K562 (cell line): Measurements from ENCODE around the gene PHF19. TPM values are rescaled to one million over a fixed set of nuclear protein-coding genes. Genes with fewer than 3 reads are reported as not detected.
A peak's percentile ranks its signal among the peaks of the same experiment; 100 is the strongest.

ENCODE experiments used
- ATAC-seq: fragments of 200-7000 bp; cut with Tn5 transposase; 3 replicates; pipeline ENCODE4 v1.9.1; 2020; ENCODE audit warnings: moderate library complexity
- BruUV-seq: library from RNA; stranded (reverse); fragments of 400-500 nt; replicated peaks from 2 replicates; lab custom pipeline; 2021; lab: Mats Ljungman, UMichigan
- CTCF ChIA-PET: fragments of 300-600 bp; formaldehyde crosslinking; extraction: SDS; loops from one replicate; lab custom pipeline; 2021; ENCODE audit warnings: low intra/inter-chr PET ratio; lab: Yijun Ruan, JAX
- POLR2A ChIA-PET: fragments of 300-600, 350-650 bp; sonication (Branson Sonifier 250); formaldehyde crosslinking; extraction: SDS; loops from one replicate; lab custom pipeline; 2021; ENCODE audit warnings: antibody characterized with exemption, inconsistent platforms; lab: Yijun Ruan, JAX
- DNase-seq, 4 experiments: peaks; one replicate each; pipeline versions ENCODE4 v3.0.0 to v3.0.0-alpha.2; 2011 to 2018; ENCODE audit warnings: low spot score in 3 of 4, mixed read lengths in 3 of 4; ENCODE audit errors: extremely low read depth in 1 of 4
- FAIRE-seq: peaks from 2 replicates; lab custom pipeline; 2011; peaks lifted over from hg19 to GRCh38; lab: Jason Lieb, UNC
- H2AFZ ChIP-seq: 2 replicates; pipeline ENCODE4 v1.6.0; 2011; ENCODE audit warnings: low read depth, low read length, control low read depth, inconsistent platforms
- H3K27ac ChIP-seq: fragments of 200-600 bp; 3 replicates; pipeline ENCODE4 v1.8.0; 2011; ENCODE audit warnings: low read depth, mild to moderate bottlenecking, control low read depth, inconsistent platforms, low read length, moderate library complexity, mixed read lengths; ENCODE audit errors: extremely low read depth
- H3K27me3 ChIP-seq, 2 experiments: fragments of 300-600 bp in 1 of 2; 2 replicates in 1 of 2; 3 replicates in 1 of 2; pipeline versions ENCODE4 v1.6.0 to v1.8.0; 2011; ENCODE audit warnings: inconsistent platforms in 2 of 2, low read length in 2 of 2, mild to moderate bottlenecking in 1 of 2, mixed read lengths in 1 of 2, moderate library complexity in 1 of 2; ENCODE audit not compliant: control insufficient read depth in 2 of 2, insufficient read depth in 2 of 2
- H3K36me3 ChIP-seq: fragments of 300-600 bp; 3 replicates; pipeline ENCODE4 v1.8.0; 2011; ENCODE audit warnings: mild to moderate bottlenecking, low read length, inconsistent platforms; ENCODE audit not compliant: control insufficient read depth, insufficient read depth
- H3K4me1 ChIP-seq, 2 experiments: fragments of 200-600 bp in 1 of 2; replicated peaks in 1 of 2; 2 replicates in 1 of 2; 3 replicates in 1 of 2; pipeline versions ENCODE4 v1.5.1 to v1.8.0; 2011; ENCODE audit warnings: inconsistent platforms in 2 of 2, low read length in 2 of 2, mild to moderate bottlenecking in 1 of 2, mixed read lengths in 1 of 2, moderate library complexity in 1 of 2; ENCODE audit not compliant: control insufficient read depth in 2 of 2, insufficient read depth in 2 of 2
- H3K4me2 ChIP-seq: 2 replicates; pipeline ENCODE4 v1.6.1; 2011; ENCODE audit warnings: low read length, control low read depth, inconsistent platforms, mixed read lengths; ENCODE audit not compliant: insufficient read depth
- H3K4me3 ChIP-seq: fragments of 200-600 bp; sonication (generic), shearing (Covaris generic); 2 replicates; pipeline ENCODE4 v1.5.1; 2016; ENCODE audit warnings: control low read depth, inconsistent platforms
- H3K79me2 ChIP-seq: fragments of 200-600 bp; 3 replicates; pipeline ENCODE4 v1.8.0; 2011; ENCODE audit warnings: low read length, inconsistent platforms; ENCODE audit not compliant: control insufficient read depth, insufficient read depth
- H3K9ac ChIP-seq, 2 experiments: 2 replicates each; pipeline versions ENCODE4 v1.6.0 to v1.6.1; 2011; ENCODE audit warnings: low read depth in 2 of 2, low read length in 2 of 2, control low read depth in 1 of 2, inconsistent platforms in 1 of 2, mild to moderate bottlenecking in 1 of 2, mixed read lengths in 1 of 2; ENCODE audit not compliant: insufficient read depth in 1 of 2
- H3K9me1 ChIP-seq: one replicate; pipeline ENCODE4 v1.6.0; 2011; ENCODE audit warnings: inconsistent platforms, mild to moderate bottlenecking, low read length, moderate library complexity; ENCODE audit not compliant: control insufficient read depth, insufficient read depth
- H3K9me3 ChIP-seq: replicated peaks from 2 replicates; pipeline ENCODE4 v1.5.1; 2011; ENCODE audit warnings: low read depth, low read length, inconsistent platforms; ENCODE audit not compliant: control insufficient read depth, insufficient read depth
- H4K20me1 ChIP-seq: replicated peaks from 2 replicates; pipeline ENCODE4 v1.6.1; 2011; ENCODE audit warnings: low read length, inconsistent platforms, mixed read lengths; ENCODE audit not compliant: control insufficient read depth, insufficient read depth
- ATF3 ChIP-seq, 2 experiments: fragments of 450-650 bp in 1 of 2; sonication (generic) in 1 of 2; formaldehyde crosslinking in 1 of 2; IDR thresholded peaks in 1 of 2; conservative IDR thresholded peaks in 1 of 2; 2 replicates each; pipeline versions ENCODE4 v1.6.1 to v1.8.1; 2016 to 2023; ENCODE audit warnings: mild to moderate bottlenecking in 2 of 2, moderate library complexity in 2 of 2, inconsistent platforms in 1 of 2, missing genetic modification reagents in 1 of 2
- CHD4 ChIP-seq: fragments of 200-600 bp; sonication (generic); IDR thresholded peaks from 3 replicates; pipeline ENCODE4 v1.6.1; 2012; ENCODE audit warnings: low read depth, mild to moderate bottlenecking, mixed read lengths, low read length, inconsistent platforms; ENCODE audit not compliant: insufficient read depth, insufficient replicate concordance, poor library complexity, severe bottlenecking
- MLX ChIP-seq, 2 experiments: fragments of 450-650 bp in 1 of 2; sonication (generic) in 1 of 2; formaldehyde crosslinking; conservative IDR thresholded peaks; 2 replicates each; pipeline versions ENCODE4 v1.4.0 to v1.8.1; 2020 to 2022; ENCODE audit warnings: mild to moderate bottlenecking in 1 of 2, missing genetic modification reagents in 1 of 2
- RFX7 ChIP-seq: fragments of 250-450 bp; sonication (Bioruptor Pico); IDR thresholded peaks from 2 replicates; pipeline ENCODE4 v1.5.1; 2021; ENCODE audit warnings: mild to moderate bottlenecking
- SMARCA4 ChIP-seq: fragments of 450-650 bp; IDR thresholded peaks from 2 replicates; pipeline ENCODE4 v1.6.1; 2016
- STAT6 ChIP-seq: sonication (generic); formaldehyde crosslinking; IDR thresholded peaks from 2 replicates; pipeline ENCODE4 v1.8.1; 2023; ENCODE audit warnings: mild to moderate bottlenecking, missing genetic modification reagents
- TSC22D4 ChIP-seq: fragments of 450-650 bp; IDR thresholded peaks from 2 replicates; pipeline ENCODE4 v1.6.1; 2016; ENCODE audit warnings: missing genetic modification characterization, missing biosample characterization, control low read depth
- WHSC1 ChIP-seq: IDR thresholded peaks from one replicate; pipeline ENCODE4 v1.6.1; 2012; ENCODE audit warnings: low read length, control low read depth, inconsistent platforms
- ZNF274 ChIP-seq: IDR thresholded peaks from 2 replicates; pipeline ENCODE4 v1.6.1; 2011; ENCODE audit warnings: low read depth, mild to moderate bottlenecking, low read length, moderate library complexity, borderline replicate concordance
- ZNF384 ChIP-seq: IDR thresholded peaks from 2 replicates; pipeline ENCODE4 v1.6.1; 2012; ENCODE audit warnings: low read depth, low read length, improper control_type of control experiment
- WGBS: fragments of 100-300 bp; shearing (Covaris generic); methylation state at CpG from one replicate; pipeline ENCODE4 v1.1.6; 2016; ENCODE audit warnings: low coverage, mixed read lengths; ENCODE audit not compliant: insufficient coverage; ENCODE audit errors: missing lambda C conversion rate; 5-methylcytosine and 5-hydroxymethylcytosine counted together
- in situ Hi-C: fragments of 300-500 bp; cut with MboI; formaldehyde crosslinking; loops from 4 replicates; pipeline ENCODE4 v1.15.0; 2018; ENCODE audit warnings: inconsistent platforms, mixed read lengths
- intact Hi-C: fragments of 100-400 bp; cut with micrococcal nuclease; formaldehyde crosslinking; loops from 2 replicates; pipeline ENCODE4 v1.14.2; 2022
- polyA plus RNA-seq, 8 experiments: library from polyadenylated mRNA; depleted of rRNA in 4 of 8; stranded (reverse) in 5 of 8; unstranded in 3 of 8; fragments of >200 nt; fragmentation: Nextera tagmentation in 2 of 8; fragmentation: Illumina TruSeq in 1 of 8; extraction: Ambion mirVana in 2 of 8; extraction: Trizol in 1 of 8; gene quantifications; 2 replicates each; pipeline versions ENCODE4 v1.2.1 to v1.2.3, GENCODE V29; 2011 to 2014; ENCODE audit warnings: inconsistent platforms in 1 of 8, missing spikeins in 1 of 8
- total RNA-seq, 7 experiments: library from RNA; depleted of rRNA in 6 of 7; stranded (reverse); fragments of >200 nt in 6 of 7; fragmentation: Illumina TruSeq in 2 of 7; extraction: Trizol in 2 of 7; gene quantifications; 2 replicates each; pipeline versions ENCODE4 v1.2.1 to v1.2.3, GENCODE V29; 2011 to 2021; ENCODE audit warnings: low replicate concordance in 1 of 7

PHF19 gene
- total and polyA plus RNA-seq, 9 of the 15 experiments (the other 6 are each of a cell fraction or from before 2014, with no cell fraction given), result 95.8 to 403 (median 255) TPM

- H3K27ac ChIP-seq, result peak overlapping the region; percentile 95
- no peaks in the 10 kb centered on the region for H3K9me3 ChIP-seq
- TSS peak; percentile 64 for BruUV-seq
- H3K36me3 ChIP-seq, result peaks cover 48% of the 10 kb centered on the region
- peak overlapping the region; percentile 92 to 97 for H3K9ac ChIP-seq
- H3K4me3 ChIP-seq, result peak overlapping the region; percentile 54
- peaks cover 79% of the 10 kb centered on the region for H3K79me2 ChIP-seq
- intact Hi-C loops, result loop anchor here (2.0 to 5.0 kb wide), 5 partner anchors 35 to 140 kb away; partner anchors contain the start of gene PHF19
- H3K4me2 ChIP-seq, result peak overlapping the region; percentile 87
- no peaks in the 10 kb centered on the region; the same call in 1 of the 2 replicates for H4K20me1 ChIP-seq
- 2% methylated on average over 18 of the region's 18 CpGs for WGBS
- in situ Hi-C loops, result no loop called here
- ATAC-seq, result peak; percentile 28
- peaks cover 37 to 58% of the 10 kb centered on the region in 2 experiments for H3K4me1 ChIP-seq
- H3K9me1 ChIP-seq, result peaks cover 4% of the 10 kb centered on the region
- H3K27me3 ChIP-seq, result no peaks in the 10 kb centered on the region
- peak in 1 of 4 experiments; percentile 68 for DNase-seq
- POLR2A ChIA-PET, result interaction anchor here (0.6 to 5.3 kb wide), 16 partner anchors 8 to 311 kb away, joined by 3 to 78 read pairs (median 5); partner anchors contain the start of gene PHF19
- H2AFZ ChIP-seq, result peak overlapping the region; percentile 89
- CTCF ChIA-PET, result no interaction called here
- TF ChIP-seq STAT6 (CRISPR knock-in tag) (peak; percentile 68; the same call in 1 of the 2 replicates), WHSC1 (peak; percentile 90), RFX7 (CRISPR knock-in tag) (peak; percentile 9; the same call in 1 of the 2 replicates), ATF3 (IDR thresholded peaks at IDR 0.05) (no peak), ATF3 (CRISPR knock-in tag; conservative IDR thresholded peaks at IDR 0.05) (peak; percentile 14; the same call in 1 of the 2 replicates), TSC22D4 (tag) (0 out of 2 replicates have a peak, but pooled peaks have one; percentile 66), MLX (CRISPR knock-in tag; conservative IDR thresholded peaks at IDR 0.05) (0 out of 4 replicates have a peak, but pooled peaks of 1 of the 2 experiments have one; percentile 55), SMARCA4 (no peak), ZNF384 (0 out of 2 replicates have a peak, but pooled peaks have one; percentile 2), CHD4 (peak; percentile 62), ZNF274 (no peak)
- FAIRE-seq, result no peak
These were observed 34.9 kb downstream of the PHF19 start for GRCh38 chr9:120841930-120842684.
